K562 (cell line): ENCODE results near the gene ATCAY. TPM values are rescaled to one million over a fixed set of nuclear protein-coding genes. Genes with fewer than 3 reads are reported as not detected.

Source experiments
- ATAC-seq: fragments of 200-7000 bp; cut with Tn5 transposase; 3 replicates; pipeline ENCODE4 v1.9.1; 2020; ENCODE audit warnings: moderate library complexity
- BruUV-seq: library from RNA; stranded (reverse); fragments of 400-500 nt; replicated peaks from 2 replicates; lab custom pipeline; 2021; lab: Mats Ljungman, UMichigan
- CTCF ChIA-PET: fragments of 300-600 bp; formaldehyde crosslinking; extraction: SDS; loops from one replicate; lab custom pipeline; 2021; ENCODE audit warnings: low intra/inter-chr PET ratio; lab: Yijun Ruan, JAX
- POLR2A ChIA-PET: fragments of 300-600, 350-650 bp; sonication (Branson Sonifier 250); formaldehyde crosslinking; extraction: SDS; loops from one replicate; lab custom pipeline; 2021; ENCODE audit warnings: antibody characterized with exemption, inconsistent platforms; lab: Yijun Ruan, JAX
- DNase-seq, 4 experiments: peaks; one replicate each; pipeline versions ENCODE4 v3.0.0 to v3.0.0-alpha.2; 2011 to 2018; ENCODE audit warnings: low spot score in 3 of 4, mixed read lengths in 3 of 4; ENCODE audit errors: extremely low read depth in 1 of 4
- FAIRE-seq: peaks from 2 replicates; lab custom pipeline; 2011; peaks lifted over from hg19 to GRCh38; lab: Jason Lieb, UNC
- H2AFZ ChIP-seq: 2 replicates; pipeline ENCODE4 v1.6.0; 2011; ENCODE audit warnings: low read depth, low read length, control low read depth, inconsistent platforms
- H3K27ac ChIP-seq: fragments of 200-600 bp; 3 replicates; pipeline ENCODE4 v1.8.0; 2011; ENCODE audit warnings: low read depth, mild to moderate bottlenecking, control low read depth, inconsistent platforms, low read length, moderate library complexity, mixed read lengths; ENCODE audit errors: extremely low read depth
- H3K27me3 ChIP-seq, 2 experiments: fragments of 300-600 bp in 1 of 2; 2 replicates in 1 of 2; 3 replicates in 1 of 2; pipeline versions ENCODE4 v1.6.0 to v1.8.0; 2011; ENCODE audit warnings: inconsistent platforms in 2 of 2, low read length in 2 of 2, mild to moderate bottlenecking in 1 of 2, mixed read lengths in 1 of 2, moderate library complexity in 1 of 2; ENCODE audit not compliant: control insufficient read depth in 2 of 2, insufficient read depth in 2 of 2
- H3K36me3 ChIP-seq: fragments of 300-600 bp; 3 replicates; pipeline ENCODE4 v1.8.0; 2011; ENCODE audit warnings: mild to moderate bottlenecking, low read length, inconsistent platforms; ENCODE audit not compliant: control insufficient read depth, insufficient read depth
- H3K4me1 ChIP-seq, 2 experiments: fragments of 200-600 bp in 1 of 2; replicated peaks in 1 of 2; 2 replicates in 1 of 2; 3 replicates in 1 of 2; pipeline versions ENCODE4 v1.5.1 to v1.8.0; 2011; ENCODE audit warnings: inconsistent platforms in 2 of 2, low read length in 2 of 2, mild to moderate bottlenecking in 1 of 2, mixed read lengths in 1 of 2, moderate library complexity in 1 of 2; ENCODE audit not compliant: control insufficient read depth in 2 of 2, insufficient read depth in 2 of 2
- H3K4me2 ChIP-seq: 2 replicates; pipeline ENCODE4 v1.6.1; 2011; ENCODE audit warnings: low read length, control low read depth, inconsistent platforms, mixed read lengths; ENCODE audit not compliant: insufficient read depth
- H3K4me3 ChIP-seq: fragments of 200-600 bp; sonication (generic), shearing (Covaris generic); 2 replicates; pipeline ENCODE4 v1.5.1; 2016; ENCODE audit warnings: control low read depth, inconsistent platforms
- H3K79me2 ChIP-seq: fragments of 200-600 bp; 3 replicates; pipeline ENCODE4 v1.8.0; 2011; ENCODE audit warnings: low read length, inconsistent platforms; ENCODE audit not compliant: control insufficient read depth, insufficient read depth
- H3K9ac ChIP-seq, 2 experiments: 2 replicates each; pipeline versions ENCODE4 v1.6.0 to v1.6.1; 2011; ENCODE audit warnings: low read depth in 2 of 2, low read length in 2 of 2, control low read depth in 1 of 2, inconsistent platforms in 1 of 2, mild to moderate bottlenecking in 1 of 2, mixed read lengths in 1 of 2; ENCODE audit not compliant: insufficient read depth in 1 of 2
- H3K9me1 ChIP-seq: one replicate; pipeline ENCODE4 v1.6.0; 2011; ENCODE audit warnings: inconsistent platforms, mild to moderate bottlenecking, low read length, moderate library complexity; ENCODE audit not compliant: control insufficient read depth, insufficient read depth
- H3K9me3 ChIP-seq: replicated peaks from 2 replicates; pipeline ENCODE4 v1.5.1; 2011; ENCODE audit warnings: low read depth, low read length, inconsistent platforms; ENCODE audit not compliant: control insufficient read depth, insufficient read depth
- H4K20me1 ChIP-seq: replicated peaks from 2 replicates; pipeline ENCODE4 v1.6.1; 2011; ENCODE audit warnings: low read length, inconsistent platforms, mixed read lengths; ENCODE audit not compliant: control insufficient read depth, insufficient read depth
- NFXL1 ChIP-seq: fragments of 450-650 bp; formaldehyde crosslinking; IDR thresholded peaks from 2 replicates; pipeline ENCODE4 v1.4.0; 2021; ENCODE audit warnings: mild to moderate bottlenecking
- PRMT5 ChIP-seq: sonication (generic); formaldehyde crosslinking; IDR thresholded peaks from 2 replicates; pipeline ENCODE4 v1.5.0; 2020; ENCODE audit warnings: missing genetic modification reagents
- RAD21 ChIP-seq, 2 experiments: fragments of 250-450 bp in 1 of 2; fragments of 450-650 bp in 1 of 2; sonication (Bioruptor Pico) in 1 of 2; formaldehyde crosslinking in 1 of 2; IDR thresholded peaks in 1 of 2; conservative IDR thresholded peaks in 1 of 2; 2 replicates each; pipeline versions ENCODE4 v1.4.0 to v1.8.0; 2020 to 2022; ENCODE audit warnings: mild to moderate bottlenecking in 2 of 2, moderate library complexity in 1 of 2
- SMAD2 ChIP-seq: fragments of 150-350 bp; IDR thresholded peaks from 2 replicates; pipeline ENCODE4 v1.6.1; 2014; ENCODE audit warnings: low read depth, mild to moderate bottlenecking, low read length
- ZC3H11A ChIP-seq: IDR thresholded peaks from 2 replicates; pipeline ENCODE4 v1.6.1; 2012; ENCODE audit warnings: low read depth, low read length, improper control_type of control experiment
- ZNF77 ChIP-seq: fragments of 250-450 bp; sonication (Bioruptor Pico); IDR thresholded peaks from 2 replicates; pipeline ENCODE4 v1.5.0; 2020
- WGBS: fragments of 100-300 bp; shearing (Covaris generic); methylation state at CpG from one replicate; pipeline ENCODE4 v1.1.6; 2016; ENCODE audit warnings: low coverage, mixed read lengths; ENCODE audit not compliant: insufficient coverage; ENCODE audit errors: missing lambda C conversion rate; 5-methylcytosine and 5-hydroxymethylcytosine counted together
- in situ Hi-C: fragments of 300-500 bp; cut with MboI; formaldehyde crosslinking; loops from 4 replicates; pipeline ENCODE4 v1.15.0; 2018; ENCODE audit warnings: inconsistent platforms, mixed read lengths
- intact Hi-C: fragments of 100-400 bp; cut with micrococcal nuclease; formaldehyde crosslinking; loops from 2 replicates; pipeline ENCODE4 v1.14.2; 2022
- polyA plus RNA-seq, 8 experiments: library from polyadenylated mRNA; depleted of rRNA in 4 of 8; stranded (reverse) in 5 of 8; unstranded in 3 of 8; fragments of >200 nt; fragmentation: Nextera tagmentation in 2 of 8; fragmentation: Illumina TruSeq in 1 of 8; extraction: Ambion mirVana in 2 of 8; extraction: Trizol in 1 of 8; gene quantifications; 2 replicates each; pipeline versions ENCODE4 v1.2.1 to v1.2.3, GENCODE V29; 2011 to 2014; ENCODE audit warnings: inconsistent platforms in 1 of 8, missing spikeins in 1 of 8
- total RNA-seq, 7 experiments: library from RNA; depleted of rRNA in 6 of 7; stranded (reverse); fragments of >200 nt in 6 of 7; fragmentation: Illumina TruSeq in 2 of 7; extraction: Trizol in 2 of 7; gene quantifications; 2 replicates each; pipeline versions ENCODE4 v1.2.1 to v1.2.3, GENCODE V29; 2011 to 2021; ENCODE audit warnings: low replicate concordance in 1 of 7
- TF ChIP-seq, protein P1 (sequence below): sonication (generic); formaldehyde crosslinking; IDR thresholded peaks from 2 replicates; pipeline ENCODE4 v1.8.0; 2022; ENCODE audit warnings: mild to moderate bottlenecking, missing genetic modification reagents
- TF ChIP-seq, protein P2 (sequence below): sonication (generic); formaldehyde crosslinking; IDR thresholded peaks from 2 replicates; pipeline ENCODE4 v1.8.1; 2023; ENCODE audit warnings: mild to moderate bottlenecking, missing genetic modification reagents, moderate library complexity
- TF ChIP-seq, protein P3 (sequence below): fragments of 450-650 bp; formaldehyde crosslinking; conservative IDR thresholded peaks from 2 replicates; pipeline ENCODE4 v1.4.0; 2022; ENCODE audit warnings: mild to moderate bottlenecking, missing genetic modification characterization

Gene ATCAY
- total and polyA plus RNA-seq, 9 of the 15 experiments (the other 6 are each of a cell fraction or from before 2014, with no cell fraction given): not detected

DNA sequence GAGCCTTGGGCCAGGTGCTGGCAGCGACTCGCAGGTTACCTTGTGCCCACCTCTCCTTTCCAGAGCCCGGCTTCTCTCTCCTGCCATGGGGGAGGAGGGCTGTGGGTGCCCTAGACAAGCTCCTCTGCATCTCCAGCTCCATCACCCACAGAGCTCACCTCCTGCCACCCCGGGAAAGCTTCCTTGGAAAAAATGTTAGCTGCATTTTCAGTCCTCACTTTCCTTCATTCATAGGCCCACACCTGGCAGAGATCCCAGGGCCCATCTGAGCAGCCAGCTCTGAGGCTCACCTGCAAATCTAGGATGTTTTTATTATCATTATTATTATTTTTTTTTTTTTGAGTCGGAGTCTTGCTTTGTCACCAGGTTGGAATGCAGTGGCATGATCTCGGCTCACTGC, 48.5 kb upstream of the ATCAY start:
- H2AFZ ChIP-seq: no peak overlapping the region
- DNase-seq (no peak), FAIRE-seq (no peak), ATAC-seq (no peak)
- ChIA-PET POLR2A (interaction anchor here (0.6 to 0.9 kb wide), 2 partner anchors 13 to 25 kb away, joined by 3 read pairs; no protein-coding TSS in a partner anchor), CTCF (no interaction called here)
- peaks cover 11 to 28% of the 10 kb centered on the region in 2 experiments; a peak in 3 of 5 replicates for H3K27me3 ChIP-seq
- H4K20me1 ChIP-seq: no peaks in the 10 kb centered on the region
- no peak overlapping the region for H3K4me3 ChIP-seq
- H3K79me2 ChIP-seq: no peaks in the 10 kb centered on the region
- in situ Hi-C loops: no loop called here
- TF ChIP-seq RAD21 (CRISPR knock-in tag; conservative IDR thresholded peaks at IDR 0.05 in 1 of 2, IDR thresholded peaks at IDR 0.05 in 1 of 2): no peak
- TF ChIP-seq, protein P1, sequence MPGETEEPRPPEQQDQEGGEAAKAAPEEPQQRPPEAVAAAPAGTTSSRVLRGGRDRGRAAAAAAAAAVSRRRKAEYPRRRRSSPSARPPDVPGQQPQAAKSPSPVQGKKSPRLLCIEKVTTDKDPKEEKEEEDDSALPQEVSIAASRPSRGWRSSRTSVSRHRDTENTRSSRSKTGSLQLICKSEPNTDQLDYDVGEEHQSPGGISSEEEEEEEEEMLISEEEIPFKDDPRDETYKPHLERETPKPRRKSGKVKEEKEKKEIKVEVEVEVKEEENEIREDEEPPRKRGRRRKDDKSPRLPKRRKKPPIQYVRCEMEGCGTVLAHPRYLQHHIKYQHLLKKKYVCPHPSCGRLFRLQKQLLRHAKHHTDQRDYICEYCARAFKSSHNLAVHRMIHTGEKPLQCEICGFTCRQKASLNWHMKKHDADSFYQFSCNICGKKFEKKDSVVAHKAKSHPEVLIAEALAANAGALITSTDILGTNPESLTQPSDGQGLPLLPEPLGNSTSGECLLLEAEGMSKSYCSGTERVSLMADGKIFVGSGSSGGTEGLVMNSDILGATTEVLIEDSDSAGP (CRISPR knock-in tag): no peak
- TF ChIP-seq SMAD2: no peak
- TF ChIP-seq NFXL1 (CRISPR knock-in tag): no peak
- TF ChIP-seq ZC3H11A: no peak
- TF ChIP-seq, protein P2, sequence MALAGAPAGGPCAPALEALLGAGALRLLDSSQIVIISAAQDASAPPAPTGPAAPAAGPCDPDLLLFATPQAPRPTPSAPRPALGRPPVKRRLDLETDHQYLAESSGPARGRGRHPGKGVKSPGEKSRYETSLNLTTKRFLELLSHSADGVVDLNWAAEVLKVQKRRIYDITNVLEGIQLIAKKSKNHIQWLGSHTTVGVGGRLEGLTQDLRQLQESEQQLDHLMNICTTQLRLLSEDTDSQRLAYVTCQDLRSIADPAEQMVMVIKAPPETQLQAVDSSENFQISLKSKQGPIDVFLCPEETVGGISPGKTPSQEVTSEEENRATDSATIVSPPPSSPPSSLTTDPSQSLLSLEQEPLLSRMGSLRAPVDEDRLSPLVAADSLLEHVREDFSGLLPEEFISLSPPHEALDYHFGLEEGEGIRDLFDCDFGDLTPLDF (CRISPR knock-in tag): no peak
- TF ChIP-seq, protein P3, sequence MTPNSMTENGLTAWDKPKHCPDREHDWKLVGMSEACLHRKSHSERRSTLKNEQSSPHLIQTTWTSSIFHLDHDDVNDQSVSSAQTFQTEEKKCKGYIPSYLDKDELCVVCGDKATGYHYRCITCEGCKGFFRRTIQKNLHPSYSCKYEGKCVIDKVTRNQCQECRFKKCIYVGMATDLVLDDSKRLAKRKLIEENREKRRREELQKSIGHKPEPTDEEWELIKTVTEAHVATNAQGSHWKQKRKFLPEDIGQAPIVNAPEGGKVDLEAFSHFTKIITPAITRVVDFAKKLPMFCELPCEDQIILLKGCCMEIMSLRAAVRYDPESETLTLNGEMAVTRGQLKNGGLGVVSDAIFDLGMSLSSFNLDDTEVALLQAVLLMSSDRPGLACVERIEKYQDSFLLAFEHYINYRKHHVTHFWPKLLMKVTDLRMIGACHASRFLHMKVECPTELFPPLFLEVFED (CRISPR knock-in tag): no peak
- no peak for TF ChIP-seq ZNF77
- no peak for TF ChIP-seq PRMT5 (CRISPR knock-in tag)
- H3K4me1 ChIP-seq: peaks cover 6 to 30% of the 10 kb centered on the region in 2 experiments; a peak in 4 of 5 replicates
- no peaks in the 10 kb centered on the region for H3K9me1 ChIP-seq
- intact Hi-C loops: no loop called here
- no peaks in the 10 kb centered on the region for H3K36me3 ChIP-seq
- H3K9me3 ChIP-seq: no peaks in the 10 kb centered on the region
- H3K9ac ChIP-seq: no peak overlapping the region
- 18% methylated on average over 6 of the region's 6 CpGs for WGBS
- H3K4me2 ChIP-seq: no peak overlapping the region
- no peak overlapping the region for H3K27ac ChIP-seq
- no TSS peak for BruUV-seq
